HepG2 (cell line): Measurements from ENCODE around the gene CACNA1C. TPM values are rescaled to one million over a fixed set of nuclear protein-coding genes. Genes with fewer than 3 reads are reported as not detected.

Experiments
- ATAC-seq: fragments of 200-7000 bp; cut with Tn5 transposase; 3 replicates; pipeline ENCODE4 v1.9.1; 2020; ENCODE audit warnings: mild to moderate bottlenecking, moderate library complexity
- BruUV-seq: library from RNA; stranded (reverse); fragments of 400-500 nt; replicated peaks from 2 replicates; lab custom pipeline; 2021; lab: Mats Ljungman, UMichigan
- CTCF ChIA-PET: fragments of 300-600 bp; formaldehyde crosslinking; extraction: SDS; loops from one replicate; lab custom pipeline; 2021; ENCODE audit warnings: low total read pairs, inconsistent platforms, low intra/inter-chr PET ratio; lab: Yijun Ruan, JAX
- POLR2A ChIA-PET: fragments of 350-600 bp; sonication (Branson Sonifier 250); formaldehyde crosslinking; loops from one replicate; lab custom pipeline; 2020; ENCODE audit warnings: antibody characterized with exemption, inconsistent platforms; lab: Yijun Ruan, JAX
- DNase-seq: peaks from one replicate; pipeline ENCODE4 v3.0.0-alpha.2; 2015; ENCODE audit warnings: low spot score
- FAIRE-seq: peaks from 3 replicates; lab custom pipeline; 2011; peaks lifted over from hg19 to GRCh38; lab: Jason Lieb, UNC
- H2AFZ ChIP-seq: one replicate; pipeline ENCODE4 v1.6.1; 2011; ENCODE audit warnings: low read length, inconsistent platforms
- H3K27ac ChIP-seq: fragments of 300-600 bp; 3 replicates; pipeline ENCODE4 v1.8.0; 2011; ENCODE audit warnings: mixed run types, mild to moderate bottlenecking, mixed read lengths, low read length, inconsistent platforms; ENCODE audit not compliant: insufficient read depth; ENCODE audit errors: extremely low read length
- H3K27me3 ChIP-seq, 2 experiments: fragments of 200-600 bp in 1 of 2; 2 replicates in 1 of 2; 3 replicates in 1 of 2; pipeline versions ENCODE4 v1.6.0 to v1.8.0; 2011; ENCODE audit warnings: low read length in 2 of 2, mild to moderate bottlenecking in 2 of 2, moderate library complexity in 2 of 2, inconsistent platforms in 1 of 2; ENCODE audit not compliant: insufficient read depth in 2 of 2, control insufficient read depth in 1 of 2
- H3K36me3 ChIP-seq, 2 experiments: fragments of 200-600 bp in 1 of 2; replicated peaks in 1 of 2; 2 replicates in 1 of 2; 3 replicates in 1 of 2; pipeline versions ENCODE4 v1.5.1 to v1.8.0; 2011; ENCODE audit warnings: low read length in 2 of 2, inconsistent platforms in 1 of 2; ENCODE audit not compliant: insufficient read depth in 2 of 2, control insufficient read depth in 1 of 2
- H3K4me1 ChIP-seq: 2 replicates; pipeline ENCODE4 v1.5.1; 2012; ENCODE audit warnings: low read length, inconsistent platforms; ENCODE audit not compliant: insufficient read depth
- H3K4me2 ChIP-seq: 2 replicates; pipeline ENCODE4 v1.6.0; 2011; ENCODE audit warnings: low read depth, low read length, inconsistent platforms
- H3K4me3 ChIP-seq, 3 experiments: fragments of 200-600 bp in 1 of 3; sonication (generic), shearing (Covaris generic) in 1 of 3; replicated peaks in 1 of 3; 2 replicates each; pipeline ENCODE4 v1.5.1; 2011 to 2016; ENCODE audit warnings: low read length in 3 of 3, inconsistent platforms in 2 of 3, low read depth in 2 of 3, mild to moderate bottlenecking in 2 of 3, control low read depth in 1 of 3, mixed read lengths in 1 of 3; ENCODE audit not compliant: insufficient read depth in 1 of 3
- H3K79me2 ChIP-seq: one replicate; pipeline ENCODE4 v1.6.1; 2011; ENCODE audit warnings: low read length, inconsistent platforms; ENCODE audit not compliant: insufficient read depth
- H3K9ac ChIP-seq: 2 replicates; pipeline ENCODE4 v1.6.0; 2011; ENCODE audit warnings: mild to moderate bottlenecking, low read depth, low read length, inconsistent platforms; ENCODE audit not compliant: insufficient read depth
- H3K9me3 ChIP-seq: 2 replicates; pipeline ENCODE4 v1.5.1; 2012; ENCODE audit warnings: mild to moderate bottlenecking, low read length
- H4K20me1 ChIP-seq: 2 replicates; pipeline ENCODE4 v1.6.0; 2011; ENCODE audit warnings: inconsistent platforms, mild to moderate bottlenecking, low read length, moderate library complexity; ENCODE audit not compliant: insufficient read depth
- BRCA1 ChIP-seq: sonication (generic); formaldehyde crosslinking; IDR thresholded peaks from 2 replicates; pipeline ENCODE4 v1.4.0; 2020; ENCODE audit warnings: missing genetic modification reagents
- NFYC ChIP-seq: IDR thresholded peaks from 2 replicates; pipeline ENCODE4 v1.6.1; 2016; ENCODE audit warnings: missing genetic modification reagents, missing compliant biosample characterization
- POLR2A ChIP-seq, 2 experiments: IDR thresholded peaks; 2 replicates each; pipeline ENCODE4 v1.6.1; 2011; ENCODE audit warnings: low read depth in 2 of 2, low read length in 2 of 2, mild to moderate bottlenecking in 1 of 2, moderate library complexity in 1 of 2; ENCODE audit not compliant: insufficient read depth in 1 of 2
- SAP130 ChIP-seq: IDR thresholded peaks from 2 replicates; pipeline ENCODE4 v1.6.1; 2016; ENCODE audit warnings: low read depth
- ZBTB42 ChIP-seq: sonication (generic); formaldehyde crosslinking; IDR thresholded peaks from 2 replicates; pipeline ENCODE4 v1.5.0; 2020; ENCODE audit warnings: mild to moderate bottlenecking, missing genetic modification reagents
- ZNF138 ChIP-seq: sonication (generic); formaldehyde crosslinking; IDR thresholded peaks from 2 replicates; pipeline ENCODE4 v1.5.0; 2020; ENCODE audit warnings: mild to moderate bottlenecking, low read depth, missing genetic modification reagents
- WGBS: methylation state at CpG from one replicate; pipeline ENCODE4 v1.1.6; 2017; ENCODE audit warnings: low lambda C conversion rate; 5-methylcytosine and 5-hydroxymethylcytosine counted together
- in situ Hi-C: cut with HindIII; loops from 2 replicates; pipeline ENCODE4 v1.10.0; 2017; ENCODE audit warnings: low pct_unique_long_range_greater_than_20kb; ENCODE audit not compliant: extremely low pct_ligation_motif_present
- intact Hi-C: fragments of 100-400 bp; cut with micrococcal nuclease; formaldehyde crosslinking; loops from one replicate; pipeline ENCODE4 v1.10.0; 2022; ENCODE audit not compliant: unreplicated experiment
- polyA plus RNA-seq, 8 experiments: library from polyadenylated mRNA; depleted of rRNA in 3 of 8; stranded (reverse) in 7 of 8; unstranded in 1 of 8; fragments of >200 nt; fragmentation: Illumina TruSeq in 4 of 8; extraction: Trizol in 4 of 8; gene quantifications; 2 replicates each; pipeline versions ENCODE4 v1.2.1 to v1.2.3, GENCODE V29; 2011 to 2016; ENCODE audit warnings: low read depth in 4 of 8, missing spikeins in 1 of 8, mixed read lengths in 1 of 8; ENCODE audit not compliant: insufficient read depth in 1 of 8
- total RNA-seq, 5 experiments: library from RNA; depleted of rRNA; stranded (reverse); fragments of >200 nt; fragmentation: Illumina TruSeq; extraction: Trizol; gene quantifications; 2 replicates each; pipeline ENCODE4 v1.2.3, GENCODE V29; 2016; ENCODE audit warnings: low read depth in 1 of 5
- TF ChIP-seq, protein P1 (sequence below), 2 experiments: sonication (generic) in 1 of 2; formaldehyde crosslinking in 1 of 2; IDR thresholded peaks; 2 replicates each; pipeline versions ENCODE4 v1.6.1 to v1.9.0; 2014 to 2022; ENCODE audit warnings: antibody characterized with exemption in 1 of 2, borderline replicate concordance in 1 of 2, inconsistent platforms in 1 of 2, low read depth in 1 of 2, missing genetic modification reagents in 1 of 2
- TF ChIP-seq, protein P2 (sequence below): sonication (generic); formaldehyde crosslinking; conservative IDR thresholded peaks from 2 replicates; pipeline ENCODE4 v1.4.0; 2020; ENCODE audit warnings: mild to moderate bottlenecking, missing genetic modification reagents, moderate library complexity
- TF ChIP-seq, protein P3 (sequence below): sonication (generic); formaldehyde crosslinking; IDR thresholded peaks from 2 replicates; pipeline ENCODE4 v1.4.0; 2020; ENCODE audit warnings: low read depth, mild to moderate bottlenecking, missing genetic modification reagents
- TF ChIP-seq, protein P4 (sequence below): sonication (generic); formaldehyde crosslinking; IDR thresholded peaks from 2 replicates; pipeline ENCODE4 v1.5.1; 2020; ENCODE audit warnings: missing genetic modification reagents, mild to moderate bottlenecking, borderline replicate concordance

CACNA1C gene
- total and polyA plus RNA-seq, 2 of the 13 experiments (the other 11 are each of a cell fraction or from before 2014, with no cell fraction given): not detected

DNA sequence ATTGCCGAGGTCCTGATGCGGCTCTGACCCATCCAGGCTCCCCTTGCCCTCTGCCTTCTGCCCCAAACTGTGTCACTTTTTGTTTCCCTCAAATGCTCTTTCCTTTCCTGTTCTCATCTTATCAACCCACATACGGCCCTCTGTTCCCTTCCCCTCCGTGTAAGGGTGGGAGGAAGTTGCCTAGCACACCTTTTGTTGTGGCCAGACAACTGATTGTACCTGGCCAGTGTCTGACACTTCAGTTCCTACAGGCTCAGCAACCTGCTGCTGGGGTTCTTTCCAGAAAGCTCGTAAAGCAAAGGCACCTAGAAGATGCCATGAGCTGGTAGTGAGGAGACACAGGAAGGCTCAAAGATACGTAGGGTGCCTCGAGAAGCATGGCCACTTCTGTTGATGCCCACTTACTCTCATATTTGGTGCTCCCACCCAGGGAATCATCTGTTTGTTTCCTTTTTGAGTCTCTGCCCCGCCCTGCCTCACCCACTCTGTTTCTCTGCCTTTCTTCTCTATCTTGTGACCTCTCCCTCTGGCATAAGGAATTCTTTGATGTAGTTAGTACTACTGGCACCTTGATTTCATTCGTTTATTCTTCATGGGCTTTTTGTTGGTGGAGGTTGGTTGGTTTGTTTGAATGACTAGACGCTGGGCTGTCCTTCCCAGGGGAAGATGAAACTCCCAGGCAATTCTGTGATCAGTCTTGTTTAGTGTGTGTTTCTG, 589.5 kb downstream of the CACNA1C start (continued):
- TF ChIP-seq, protein P1, sequence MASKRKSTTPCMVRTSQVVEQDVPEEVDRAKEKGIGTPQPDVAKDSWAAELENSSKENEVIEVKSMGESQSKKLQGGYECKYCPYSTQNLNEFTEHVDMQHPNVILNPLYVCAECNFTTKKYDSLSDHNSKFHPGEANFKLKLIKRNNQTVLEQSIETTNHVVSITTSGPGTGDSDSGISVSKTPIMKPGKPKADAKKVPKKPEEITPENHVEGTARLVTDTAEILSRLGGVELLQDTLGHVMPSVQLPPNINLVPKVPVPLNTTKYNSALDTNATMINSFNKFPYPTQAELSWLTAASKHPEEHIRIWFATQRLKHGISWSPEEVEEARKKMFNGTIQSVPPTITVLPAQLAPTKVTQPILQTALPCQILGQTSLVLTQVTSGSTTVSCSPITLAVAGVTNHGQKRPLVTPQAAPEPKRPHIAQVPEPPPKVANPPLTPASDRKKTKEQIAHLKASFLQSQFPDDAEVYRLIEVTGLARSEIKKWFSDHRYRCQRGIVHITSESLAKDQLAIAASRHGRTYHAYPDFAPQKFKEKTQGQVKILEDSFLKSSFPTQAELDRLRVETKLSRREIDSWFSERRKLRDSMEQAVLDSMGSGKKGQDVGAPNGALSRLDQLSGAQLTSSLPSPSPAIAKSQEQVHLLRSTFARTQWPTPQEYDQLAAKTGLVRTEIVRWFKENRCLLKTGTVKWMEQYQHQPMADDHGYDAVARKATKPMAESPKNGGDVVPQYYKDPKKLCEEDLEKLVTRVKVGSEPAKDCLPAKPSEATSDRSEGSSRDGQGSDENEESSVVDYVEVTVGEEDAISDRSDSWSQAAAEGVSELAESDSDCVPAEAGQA (IDR thresholded peaks at IDR 0.05; ENCODE audit: low read depth): no peak
- TF ChIP-seq, protein P1 (CRISPR knock-in tag; IDR thresholded peaks at IDR 0.05; ENCODE audit: borderline replicate concordance): no peak
- TF ChIP-seq, all 625 proteins: peak for 0

DNA sequence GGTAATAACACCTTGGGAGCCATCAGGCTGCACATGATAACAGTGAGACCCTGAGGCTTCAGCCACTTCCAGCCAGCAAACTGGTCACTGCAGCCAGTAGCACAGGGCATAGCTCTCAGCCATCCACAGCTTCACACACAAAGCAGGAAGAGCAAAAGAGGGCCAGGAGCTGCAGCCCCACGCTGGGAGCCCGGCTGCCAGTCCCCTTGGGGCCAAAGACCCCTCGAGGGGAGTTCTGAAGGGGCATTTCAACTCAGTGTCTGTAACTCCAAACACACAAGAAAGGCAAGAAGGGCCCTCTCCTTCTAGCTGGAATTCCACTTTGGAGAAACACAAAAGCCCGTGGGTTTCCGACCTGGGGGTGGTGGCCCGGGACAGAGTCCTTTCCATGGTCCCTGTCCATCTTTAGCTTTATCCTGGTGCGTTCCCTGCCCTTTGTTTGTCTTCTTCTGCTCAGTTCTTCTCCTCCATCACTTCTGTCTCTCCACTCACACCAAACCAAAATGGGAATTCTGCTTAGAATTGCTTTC, 590.2 kb downstream of the CACNA1C start:
- H2AFZ ChIP-seq: no peak overlapping the region
- peaks cover 4 to 88% of the 10 kb centered on the region in 2 experiments for H3K27me3 ChIP-seq
- no peaks in the 10 kb centered on the region for H3K79me2 ChIP-seq
- POLR2A ChIA-PET: no interaction called here
- no peak overlapping the region for H3K27ac ChIP-seq
- 5% methylated on average over 2 of the region's 7 CpGs for WGBS
- no peaks in the 10 kb centered on the region for H3K9me3 ChIP-seq
- 0 out of 2 replicates have a peak, but pooled peaks cover 3% of the 10 kb centered on the region for H4K20me1 ChIP-seq
- H3K9ac ChIP-seq: no peak overlapping the region
- FAIRE-seq: no peak
- ATAC-seq: no peak
- CTCF ChIA-PET: no interaction called here
- H3K36me3 ChIP-seq: no peaks in the 10 kb centered on the region
- in situ Hi-C loops (no loop called here), intact Hi-C loops (no loop called here)
- H3K4me2 ChIP-seq: no peak overlapping the region
- H3K4me1 ChIP-seq: no peaks in the 10 kb centered on the region
- no peak for DNase-seq
- no TSS peak for BruUV-seq
- H3K4me3 ChIP-seq: no peak overlapping the region
- TF ChIP-seq, protein P2, sequence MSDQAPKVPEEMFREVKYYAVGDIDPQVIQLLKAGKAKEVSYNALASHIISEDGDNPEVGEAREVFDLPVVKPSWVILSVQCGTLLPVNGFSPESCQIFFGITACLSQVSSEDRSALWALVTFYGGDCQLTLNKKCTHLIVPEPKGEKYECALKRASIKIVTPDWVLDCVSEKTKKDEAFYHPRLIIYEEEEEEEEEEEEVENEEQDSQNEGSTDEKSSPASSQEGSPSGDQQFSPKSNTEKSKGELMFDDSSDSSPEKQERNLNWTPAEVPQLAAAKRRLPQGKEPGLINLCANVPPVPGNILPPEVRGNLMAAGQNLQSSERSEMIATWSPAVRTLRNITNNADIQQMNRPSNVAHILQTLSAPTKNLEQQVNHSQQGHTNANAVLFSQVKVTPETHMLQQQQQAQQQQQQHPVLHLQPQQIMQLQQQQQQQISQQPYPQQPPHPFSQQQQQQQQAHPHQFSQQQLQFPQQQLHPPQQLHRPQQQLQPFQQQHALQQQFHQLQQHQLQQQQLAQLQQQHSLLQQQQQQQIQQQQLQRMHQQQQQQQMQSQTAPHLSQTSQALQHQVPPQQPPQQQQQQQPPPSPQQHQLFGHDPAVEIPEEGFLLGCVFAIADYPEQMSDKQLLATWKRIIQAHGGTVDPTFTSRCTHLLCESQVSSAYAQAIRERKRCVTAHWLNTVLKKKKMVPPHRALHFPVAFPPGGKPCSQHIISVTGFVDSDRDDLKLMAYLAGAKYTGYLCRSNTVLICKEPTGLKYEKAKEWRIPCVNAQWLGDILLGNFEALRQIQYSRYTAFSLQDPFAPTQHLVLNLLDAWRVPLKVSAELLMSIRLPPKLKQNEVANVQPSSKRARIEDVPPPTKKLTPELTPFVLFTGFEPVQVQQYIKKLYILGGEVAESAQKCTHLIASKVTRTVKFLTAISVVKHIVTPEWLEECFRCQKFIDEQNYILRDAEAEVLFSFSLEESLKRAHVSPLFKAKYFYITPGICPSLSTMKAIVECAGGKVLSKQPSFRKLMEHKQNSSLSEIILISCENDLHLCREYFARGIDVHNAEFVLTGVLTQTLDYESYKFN (CRISPR knock-in tag): no peak
- TF ChIP-seq ZNF138 (CRISPR knock-in tag) (no peak), POLR2A (IDR thresholded peaks at IDR 0.05; ENCODE audit: insufficient read depth in 1 of 2, low read depth in 2 of 2, low read length in 2 of 2) (no peak), BRCA1 (CRISPR knock-in tag) (no peak), NFYC (CRISPR knock-in tag) (no peak), ZBTB42 (no peak), SAP130 (no peak)
- TF ChIP-seq, protein P3, sequence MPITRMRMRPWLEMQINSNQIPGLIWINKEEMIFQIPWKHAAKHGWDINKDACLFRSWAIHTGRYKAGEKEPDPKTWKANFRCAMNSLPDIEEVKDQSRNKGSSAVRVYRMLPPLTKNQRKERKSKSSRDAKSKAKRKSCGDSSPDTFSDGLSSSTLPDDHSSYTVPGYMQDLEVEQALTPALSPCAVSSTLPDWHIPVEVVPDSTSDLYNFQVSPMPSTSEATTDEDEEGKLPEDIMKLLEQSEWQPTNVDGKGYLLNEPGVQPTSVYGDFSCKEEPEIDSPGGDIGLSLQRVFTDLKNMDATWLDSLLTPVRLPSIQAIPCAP (CRISPR knock-in tag): no peak
- TF ChIP-seq, protein P4, sequence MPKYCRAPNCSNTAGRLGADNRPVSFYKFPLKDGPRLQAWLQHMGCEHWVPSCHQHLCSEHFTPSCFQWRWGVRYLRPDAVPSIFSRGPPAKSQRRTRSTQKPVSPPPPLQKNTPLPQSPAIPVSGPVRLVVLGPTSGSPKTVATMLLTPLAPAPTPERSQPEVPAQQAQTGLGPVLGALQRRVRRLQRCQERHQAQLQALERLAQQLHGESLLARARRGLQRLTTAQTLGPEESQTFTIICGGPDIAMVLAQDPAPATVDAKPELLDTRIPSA (CRISPR knock-in tag): no peak
